Activated CD4-positive, CD25-positive, alpha-beta regulatory T cell (primary cell): ENCODE data around the gene MDM2.
"Not testable (repeated sequence)": the region's sequence is repeated elsewhere in the genome, so short reads cannot be mapped to it uniquely, and the experiment has no call there.

Source experiments
- DNase-seq, 4 experiments: peaks; one replicate each; lab custom pipeline; 2025; lab: John Stamatoyannopoulos, UW

MDM2 gene

DNA sequence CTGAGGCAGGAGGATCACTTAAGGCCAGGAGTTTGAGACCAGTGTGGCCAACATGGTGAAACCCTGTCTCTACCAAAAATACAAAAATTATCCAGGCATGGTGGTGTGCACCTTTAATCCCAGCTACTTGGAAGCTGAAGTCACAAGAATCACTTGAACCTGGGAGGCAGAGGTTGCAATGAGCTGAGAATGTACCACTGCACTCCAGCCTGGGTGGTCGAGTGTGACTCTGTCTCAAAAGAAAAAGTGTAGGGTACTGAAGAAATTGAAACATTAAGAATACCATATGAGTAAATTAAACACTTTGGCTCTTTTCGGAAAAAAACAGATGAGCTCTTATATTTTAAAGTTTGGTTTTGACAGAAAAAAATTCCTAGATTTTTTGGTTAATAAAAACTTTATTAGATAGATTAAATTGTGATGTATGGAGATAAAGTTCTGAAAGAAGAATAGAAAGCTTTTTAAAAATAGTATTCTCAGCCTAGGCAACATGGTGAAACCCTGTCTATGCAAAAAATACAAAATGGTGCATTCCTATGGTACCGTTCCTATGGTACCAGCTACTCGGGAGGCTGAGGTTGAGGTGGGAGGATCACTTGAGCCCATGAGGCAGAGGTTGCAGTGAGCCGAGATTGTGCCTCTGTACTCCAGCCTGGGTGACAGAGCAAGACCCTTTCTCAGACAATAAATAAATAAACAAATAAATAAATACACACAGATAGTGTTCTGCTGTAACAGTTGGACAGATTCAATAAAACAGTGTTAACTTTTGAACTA lies 20.1 kb downstream of the MDM2 start:
- DNase-seq = no peak

DNA sequence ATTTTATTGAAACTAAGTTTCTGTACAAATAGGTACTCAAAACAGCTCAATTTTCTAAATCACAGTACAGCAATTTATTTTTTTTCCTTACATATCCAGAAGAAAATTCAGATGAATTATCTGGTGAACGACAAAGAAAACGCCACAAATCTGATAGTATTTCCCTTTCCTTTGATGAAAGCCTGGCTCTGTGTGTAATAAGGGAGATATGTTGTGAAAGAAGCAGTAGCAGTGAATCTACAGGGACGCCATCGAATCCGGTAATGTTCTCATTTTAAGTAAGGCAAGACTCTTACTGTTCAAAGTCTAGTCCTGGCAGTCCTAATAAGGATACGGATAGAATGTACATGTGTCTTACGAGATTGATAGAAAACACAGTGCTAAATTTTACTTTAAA lies 20.7 kb downstream of the MDM2 start:
- DNase-seq = no peak

DNA sequence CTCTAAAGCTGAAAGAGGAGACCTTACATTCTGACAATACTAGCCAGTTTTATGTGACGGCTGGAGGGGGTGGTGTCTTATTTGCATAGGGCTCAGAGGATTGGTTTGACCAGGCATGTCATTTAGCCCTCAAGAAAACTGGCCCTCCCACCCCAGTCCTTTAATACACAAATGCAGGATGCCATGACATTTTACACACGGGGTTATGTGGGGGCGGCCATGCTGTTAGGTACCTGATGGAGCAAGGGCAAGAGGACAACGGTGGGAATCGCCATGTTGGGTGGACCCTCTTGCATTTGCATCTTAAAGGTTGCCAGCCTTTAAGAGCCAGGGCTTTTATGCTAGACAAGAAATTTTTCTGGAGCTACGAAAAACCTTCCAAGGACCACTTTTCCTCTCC lies 23.3 kb downstream of the MDM2 start:
- no peak for DNase-seq

DNA sequence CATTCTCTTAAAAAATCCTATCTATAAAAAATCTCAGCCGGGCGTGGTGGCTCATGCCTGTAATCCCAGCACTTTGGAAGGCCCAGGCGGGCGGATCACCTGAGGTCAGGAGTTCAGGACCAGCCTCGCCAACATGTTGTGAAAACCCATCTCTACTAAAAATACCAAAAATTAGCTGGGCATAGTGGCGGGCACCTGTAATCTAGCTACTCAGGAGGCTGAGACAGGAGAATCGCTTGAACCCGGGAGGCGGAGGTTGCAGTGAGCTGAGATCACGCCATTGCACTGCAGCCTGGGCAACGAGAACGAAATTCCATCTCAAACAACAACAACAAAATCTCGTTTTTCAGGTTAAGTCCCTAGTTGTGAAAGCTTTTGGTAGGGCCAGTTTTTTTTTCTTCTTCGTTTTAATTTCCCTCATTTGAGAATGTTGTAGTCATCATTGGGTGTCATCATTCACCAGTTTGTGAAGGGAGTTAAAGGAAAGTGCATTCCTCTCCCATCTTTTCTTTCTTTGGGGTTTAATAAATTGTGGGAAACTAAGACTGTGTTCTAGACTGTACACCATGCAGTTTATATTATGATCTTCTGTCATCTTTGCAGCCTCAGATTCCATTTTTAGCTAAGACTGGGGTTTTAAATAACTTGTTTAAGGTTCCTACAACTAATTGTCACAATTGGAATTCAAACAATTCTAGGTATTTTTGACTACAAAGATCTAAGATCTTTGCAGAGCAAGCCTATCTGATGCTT lies 23.9 kb downstream of the MDM2 start:
- DNase-seq = no peak

DNA sequence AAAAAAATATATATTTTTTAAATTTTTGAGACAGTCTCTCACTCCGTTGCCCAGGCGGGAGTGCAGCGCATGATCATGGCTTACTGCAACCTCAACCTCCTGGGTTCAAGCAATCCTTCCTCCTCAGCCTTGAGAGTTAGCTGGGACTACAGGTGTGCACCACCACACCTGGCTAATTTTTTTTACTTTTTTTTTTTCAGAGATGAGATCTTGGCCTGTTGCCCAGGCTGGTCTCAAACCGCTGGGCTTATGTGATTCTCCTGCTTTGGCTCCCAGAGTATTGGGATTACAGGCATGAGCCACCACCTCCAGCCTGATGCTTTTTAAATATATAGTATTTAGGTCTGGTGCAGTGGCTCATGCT lies 24.5 kb downstream of the MDM2 start:
- no peak for DNase-seq

DNA sequence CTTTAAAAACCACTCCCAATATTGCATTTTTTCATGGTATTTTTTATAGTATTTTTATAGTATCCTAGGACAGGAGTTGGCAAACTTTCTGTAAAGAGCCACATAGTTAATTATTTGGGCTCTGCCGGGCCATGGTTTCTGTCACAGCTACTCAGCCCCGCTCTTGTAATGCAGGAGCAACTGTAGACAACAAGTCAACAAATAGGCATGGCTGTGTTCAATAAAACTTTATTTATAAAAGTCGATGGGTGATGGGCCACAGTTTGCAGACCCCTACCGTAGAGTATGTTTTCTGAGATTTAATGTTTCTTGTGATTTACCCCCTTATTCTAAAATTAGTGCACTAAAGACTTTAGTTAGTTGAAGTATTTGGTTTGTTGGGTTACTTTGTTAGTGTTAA lies 25.5 kb downstream of the MDM2 start:
- no peak for DNase-seq

DNA sequence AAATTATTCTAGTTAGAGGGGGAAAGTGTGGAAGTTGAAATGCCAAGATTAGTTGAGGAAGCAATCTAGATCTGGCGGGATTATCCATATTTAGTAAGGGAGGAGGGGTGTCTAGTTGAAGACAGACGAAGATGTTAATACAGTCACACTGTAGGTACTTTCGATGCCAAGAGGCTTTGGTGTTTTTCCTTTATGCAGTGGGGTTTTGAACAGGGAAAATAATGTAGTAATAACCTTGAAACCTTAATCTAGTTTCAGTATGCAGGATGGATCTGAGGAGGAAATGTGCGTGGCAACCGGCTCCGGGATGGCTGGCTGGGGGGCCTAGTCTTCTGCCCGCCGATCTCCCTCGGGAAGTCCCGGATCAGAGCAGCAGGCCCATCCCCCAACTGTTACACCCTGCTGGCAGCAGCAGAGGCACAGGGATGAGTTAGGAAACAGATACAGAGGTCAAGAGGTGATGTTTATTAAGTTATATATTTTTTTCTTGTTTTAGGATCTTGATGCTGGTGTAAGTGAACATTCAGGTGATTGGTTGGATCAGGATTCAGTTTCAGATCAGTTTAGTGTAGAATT lies 27.4 kb downstream of the MDM2 start:
- DNase-seq = no peak

DNA sequence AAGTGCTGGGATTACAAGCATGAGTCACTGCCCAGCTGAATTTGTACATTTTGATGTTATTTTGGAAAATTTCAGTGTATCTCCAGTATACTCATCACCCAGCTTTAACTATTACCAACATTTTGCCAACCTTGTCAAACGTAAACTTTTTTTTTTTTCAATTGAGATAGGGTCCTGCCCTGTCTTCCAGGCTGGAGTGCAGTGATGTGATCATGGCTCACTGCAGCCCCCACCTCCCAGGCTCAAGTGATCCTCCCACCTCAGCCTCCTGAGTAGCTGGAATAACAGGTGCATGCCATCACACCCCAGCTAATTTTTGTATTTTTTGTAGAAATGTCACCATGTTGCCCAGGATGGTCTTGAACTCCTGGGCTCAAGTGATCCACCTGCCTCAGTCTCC lies 29.2 kb downstream of the MDM2 start:
- DNase-seq = no peak

DNA sequence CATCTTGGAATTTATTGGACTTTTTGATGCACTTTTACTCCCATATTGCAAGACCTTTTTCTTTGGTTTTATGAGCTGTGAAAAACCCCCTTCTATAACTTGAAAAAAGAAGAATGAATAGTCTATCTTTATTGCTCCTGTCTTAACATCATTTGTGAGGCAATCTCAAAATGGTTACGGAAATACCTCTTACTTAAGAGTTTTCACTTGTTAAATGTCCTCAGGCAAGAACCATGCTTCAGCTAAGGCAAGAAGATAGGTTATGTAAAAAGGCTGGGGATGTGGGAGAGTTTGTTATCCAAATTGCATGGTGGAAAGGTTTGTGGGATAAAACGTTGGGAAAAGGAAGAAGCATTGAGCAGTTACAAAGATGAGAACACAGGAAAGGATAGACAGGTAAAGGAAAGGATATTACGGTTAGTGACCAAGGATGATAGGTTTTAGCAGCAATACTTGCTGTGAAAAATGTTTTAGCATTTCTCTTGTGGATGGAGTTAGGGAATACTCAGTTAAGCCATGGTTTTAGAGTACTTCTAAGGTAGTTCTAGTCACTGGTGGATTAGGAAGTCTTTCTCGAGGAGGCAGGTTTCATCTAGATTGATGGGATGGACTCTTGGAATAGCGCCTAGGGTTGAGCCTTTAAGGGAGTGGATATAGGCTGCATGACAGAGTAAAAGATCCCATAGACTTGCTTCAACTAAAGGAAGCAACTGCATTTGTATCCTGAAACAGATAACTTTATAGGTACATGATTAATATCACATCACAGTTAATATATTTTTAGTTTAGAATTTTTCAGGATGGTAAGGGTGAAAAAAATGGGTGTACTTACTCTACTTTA lies 30.3 kb downstream of the MDM2 start:
- no peak for DNase-seq

DNA sequence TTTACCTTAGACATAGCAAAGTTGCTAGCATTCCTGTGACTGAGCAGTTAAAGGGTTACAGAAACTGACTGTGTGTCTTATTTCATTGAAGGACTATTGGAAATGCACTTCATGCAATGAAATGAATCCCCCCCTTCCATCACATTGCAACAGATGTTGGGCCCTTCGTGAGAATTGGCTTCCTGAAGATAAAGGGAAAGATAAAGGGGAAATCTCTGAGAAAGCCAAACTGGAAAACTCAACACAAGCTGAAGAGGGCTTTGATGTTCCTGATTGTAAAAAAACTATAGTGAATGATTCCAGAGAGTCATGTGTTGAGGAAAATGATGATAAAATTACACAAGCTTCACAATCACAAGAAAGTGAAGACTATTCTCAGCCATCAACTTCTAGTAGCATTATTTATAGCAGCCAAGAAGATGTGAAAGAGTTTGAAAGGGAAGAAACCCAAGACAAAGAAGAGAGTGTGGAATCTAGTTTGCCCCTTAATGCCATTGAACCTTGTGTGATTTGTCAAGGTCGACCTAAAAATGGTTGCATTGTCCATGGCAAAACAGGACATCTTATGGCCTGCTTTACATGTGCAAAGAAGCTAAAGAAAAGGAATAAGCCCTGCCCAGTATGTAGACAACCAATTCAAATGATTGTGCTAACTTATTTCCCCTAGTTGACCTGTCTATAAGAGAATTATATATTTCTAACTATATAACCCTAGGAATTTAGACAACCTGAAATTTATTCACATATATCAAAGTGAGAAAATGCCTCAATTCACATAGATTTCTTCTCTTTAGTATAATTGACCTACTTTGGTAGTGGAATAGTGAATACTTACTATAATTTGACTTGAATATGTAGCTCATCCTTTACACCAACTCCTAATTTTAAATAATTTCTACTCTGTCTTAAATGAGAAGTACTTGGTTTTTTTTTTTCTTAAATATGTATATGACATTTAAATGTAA lies 31.5 kb downstream of the MDM2 start:
- DNase-seq = no peak

DNA sequence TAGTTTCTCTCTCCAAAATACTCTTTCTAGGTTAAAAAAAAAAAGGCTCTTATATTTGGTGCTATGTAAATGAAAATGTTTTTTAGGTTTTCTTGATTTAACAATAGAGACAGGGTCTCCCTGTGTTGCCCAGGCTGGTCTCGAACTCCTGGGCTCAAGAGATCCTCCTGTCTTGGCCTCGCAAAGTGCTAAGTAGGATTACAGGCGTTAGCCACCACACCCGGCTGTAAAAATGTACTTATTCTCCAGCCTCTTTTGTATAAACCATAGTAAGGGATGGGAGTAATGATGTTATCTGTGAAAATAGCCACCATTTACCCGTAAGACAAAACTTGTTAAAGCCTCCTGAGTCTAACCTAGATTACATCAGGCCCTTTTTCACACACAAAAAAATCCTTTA lies 33.2 kb downstream of the MDM2 start:
- DNase-seq = not testable (repeated sequence)

DNA sequence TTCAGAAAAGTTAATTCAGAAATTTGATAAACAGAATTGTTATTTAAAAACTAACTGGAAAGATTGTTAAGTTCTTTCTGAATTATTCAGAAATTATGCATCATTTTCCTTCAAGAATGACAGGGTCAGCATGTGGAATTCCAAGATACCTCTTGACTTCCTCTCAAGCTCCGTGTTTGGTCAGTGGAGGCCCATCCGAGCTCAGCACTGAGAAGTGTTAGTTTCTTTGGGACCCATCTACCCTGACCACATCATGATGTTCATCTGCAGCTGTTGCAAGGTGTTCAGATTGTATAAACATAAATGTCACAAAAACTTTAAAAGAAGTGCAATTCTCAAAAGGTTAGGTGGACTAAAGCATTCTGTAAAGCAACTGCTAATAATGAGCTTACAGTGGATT lies 33.7 kb downstream of the MDM2 start:
- no peak for DNase-seq

DNA sequence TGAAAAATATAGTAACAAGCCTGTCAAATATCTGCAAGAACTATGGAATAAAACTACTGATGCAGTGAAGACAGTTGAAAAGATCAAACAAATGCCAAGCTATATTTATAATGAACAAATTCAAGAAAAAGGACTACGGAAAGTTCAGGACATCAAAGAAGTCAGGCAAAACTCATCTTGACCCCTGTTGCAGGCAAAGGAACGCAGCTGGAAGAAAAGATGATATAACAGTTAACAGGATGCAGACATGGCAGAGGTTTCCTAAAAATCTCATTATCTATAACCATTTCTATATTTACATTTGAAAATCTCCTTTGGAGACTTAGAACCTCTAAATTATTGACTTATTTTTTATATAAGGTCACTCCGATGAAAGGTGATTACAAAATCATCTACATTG lies 34.1 kb downstream of the MDM2 start:
- no peak for DNase-seq

DNA sequence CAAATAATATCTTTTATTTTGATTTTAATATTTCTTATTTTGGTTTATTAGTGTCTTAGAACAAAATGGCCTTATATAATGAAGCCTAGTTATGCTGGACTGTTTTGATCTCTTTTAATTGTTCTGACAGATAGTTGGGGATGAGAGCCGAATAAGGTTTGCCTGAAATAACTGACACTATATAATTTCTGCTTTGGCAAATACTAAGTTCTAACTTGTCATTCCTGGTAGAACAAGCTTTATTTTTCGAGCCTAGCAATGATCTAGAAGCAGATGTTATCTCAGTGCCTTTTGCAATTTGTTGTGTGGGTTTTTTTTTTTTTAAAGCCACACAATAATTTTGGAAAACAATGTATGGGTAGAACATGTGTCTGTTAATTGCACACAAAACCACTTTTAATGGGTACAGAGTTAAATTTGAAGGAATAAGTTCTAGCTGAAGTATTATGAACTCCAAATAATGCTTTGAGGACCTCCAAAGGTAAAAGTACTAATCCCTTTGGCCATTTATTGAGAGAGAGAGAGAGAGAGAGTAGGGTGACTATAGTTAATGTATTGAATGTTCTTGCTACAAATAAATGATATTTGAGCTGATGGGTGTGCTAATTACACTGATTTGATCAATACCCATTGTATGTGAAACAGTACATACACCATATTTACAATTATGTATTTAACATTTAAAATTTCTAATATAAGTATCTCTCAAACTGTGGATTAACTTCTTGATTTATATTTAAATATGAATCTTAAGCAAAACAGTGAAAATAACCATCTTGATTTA lies 35.0 kb downstream of the MDM2 start:
- no peak for DNase-seq

DNA sequence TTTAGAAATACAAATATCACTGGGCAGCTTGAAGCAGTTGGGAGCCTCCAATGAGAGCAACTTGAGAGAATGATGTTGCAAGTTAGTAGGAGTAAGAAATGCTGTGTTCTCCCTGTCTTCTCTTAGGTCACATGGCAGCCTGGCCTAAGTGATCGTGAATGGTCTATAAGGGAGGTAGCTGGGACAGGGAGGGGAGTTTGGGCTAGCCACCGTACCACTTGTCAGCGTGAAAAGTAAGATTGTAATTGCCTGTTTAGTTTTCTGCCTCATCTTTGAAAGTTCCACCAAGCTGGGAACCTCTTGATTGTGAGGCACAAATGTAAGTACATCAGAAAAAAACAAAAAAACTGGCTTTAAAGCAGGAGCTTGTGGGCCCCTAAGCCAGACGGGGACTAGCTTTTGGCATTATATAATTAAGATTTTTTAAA lies 36.4 kb downstream of the MDM2 start:
- no peak for DNase-seq

DNA sequence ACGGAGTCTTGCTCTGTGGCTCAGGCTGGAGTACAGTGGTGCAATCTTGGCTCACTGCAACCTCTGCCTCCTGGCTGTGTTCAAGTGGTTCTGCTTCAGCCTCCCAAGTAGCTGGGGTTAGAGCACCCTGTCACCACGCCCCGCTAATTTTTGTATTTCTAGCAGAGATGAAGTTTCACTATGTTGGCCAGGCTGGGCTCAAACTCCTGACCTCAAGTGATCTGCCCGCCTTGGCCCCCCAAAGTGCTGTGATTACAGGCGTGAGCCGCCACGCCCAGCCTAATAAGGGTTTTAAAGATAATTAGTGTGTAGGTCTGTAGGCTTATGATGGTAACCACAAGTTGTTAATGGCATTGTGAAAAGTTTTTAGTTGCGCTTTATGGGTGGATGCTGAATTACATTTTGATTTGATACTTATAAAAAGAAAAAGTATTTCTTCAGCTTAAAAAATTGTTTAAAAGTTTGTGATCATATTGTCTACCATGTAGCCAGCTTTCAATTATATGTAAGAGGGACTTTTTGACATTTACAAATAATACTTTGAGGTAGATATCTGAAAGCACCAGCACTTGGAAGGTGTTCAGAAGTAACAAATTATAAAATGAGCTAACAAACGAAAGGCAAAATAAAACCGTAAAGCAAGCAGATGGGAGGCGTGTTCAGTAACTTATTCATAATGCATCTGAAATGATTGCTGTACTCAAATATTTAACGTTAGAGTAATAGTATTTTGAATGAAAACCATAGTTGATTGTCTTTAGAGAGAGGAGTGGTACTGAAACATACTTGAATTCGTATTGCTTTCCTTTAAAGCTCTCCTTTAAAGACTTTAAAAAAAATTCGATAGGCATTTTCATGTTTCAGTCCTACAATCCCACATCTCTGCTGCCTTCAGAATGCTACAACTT lies 37.1 kb downstream of the MDM2 start:
- DNase-seq = no peak

DNA sequence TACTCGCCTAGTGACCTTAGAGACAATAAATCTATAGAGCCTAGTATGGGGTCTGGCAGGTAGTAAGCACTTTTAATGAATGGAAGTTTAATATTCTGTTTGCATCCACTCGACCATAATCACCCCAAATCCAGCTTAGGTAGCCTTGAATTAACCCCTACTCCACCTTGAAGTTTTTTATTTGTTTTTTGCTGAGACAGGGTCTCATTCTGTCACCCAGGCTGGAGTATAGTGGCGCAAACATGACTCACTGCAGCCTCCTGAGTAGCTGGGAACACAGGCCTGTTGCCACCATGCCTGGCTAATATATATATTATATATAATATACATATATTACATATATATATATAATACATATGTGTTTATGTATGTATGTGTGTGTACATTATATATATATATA lies 38.8 kb downstream of the MDM2 start:
- DNase-seq = no peak

DNA sequence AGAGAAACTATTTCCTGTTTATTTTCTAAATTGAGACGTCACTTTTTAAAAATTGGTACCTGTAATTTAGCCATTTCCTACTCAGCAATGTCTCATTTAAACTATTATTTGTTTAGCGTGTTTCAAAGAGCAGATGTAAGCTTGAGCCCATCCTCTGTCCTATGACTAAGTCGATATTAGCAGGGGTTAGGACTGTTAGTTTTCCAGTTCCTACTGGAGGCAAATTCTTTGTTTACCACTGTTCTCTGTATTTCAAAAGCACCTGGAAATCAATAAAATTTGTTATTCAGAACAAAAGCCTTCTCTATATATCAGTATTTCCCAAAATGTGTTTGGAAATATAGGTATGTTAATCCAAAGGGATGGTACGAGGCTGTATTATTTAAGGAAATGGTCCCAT lies 42.4 kb downstream of the MDM2 start:
- no peak for DNase-seq

DNA sequence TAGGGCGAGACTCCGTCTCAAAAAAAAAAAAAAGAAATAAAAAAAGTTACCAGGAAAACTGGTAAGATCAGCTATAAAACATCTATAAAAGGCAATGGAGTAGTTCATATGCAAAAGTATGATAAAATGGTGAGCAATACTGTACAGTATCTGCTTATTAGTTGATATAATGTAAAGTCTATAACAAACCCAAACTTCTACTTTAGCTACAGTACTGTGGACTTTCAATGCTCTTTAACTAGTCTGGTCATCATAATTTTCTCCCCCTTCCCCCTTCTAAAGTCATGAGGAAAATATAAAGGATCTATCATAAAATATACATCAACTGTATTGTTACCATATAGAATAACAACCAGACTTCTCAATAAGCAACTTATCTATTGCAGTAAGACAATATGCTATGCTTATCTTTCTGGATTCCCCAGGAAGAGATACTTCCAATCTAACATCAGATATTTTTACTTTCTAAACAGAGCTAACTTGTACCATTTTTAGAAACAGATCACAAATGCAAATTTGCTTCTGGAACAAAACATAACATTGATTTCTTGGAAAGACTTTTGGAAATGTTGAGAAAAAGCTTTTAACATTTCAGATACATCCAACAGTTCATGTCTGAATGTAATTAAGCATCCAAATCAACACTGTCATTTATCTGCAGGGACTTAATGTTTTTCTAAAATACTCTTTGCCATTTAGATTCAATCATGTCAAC lies 43.8 kb downstream of the MDM2 start:
- no peak for DNase-seq
